HG02623 (cell line): ENCODE data around the gene TMCC2.
A peak's percentile ranks its signal among the peaks of the same experiment; 100 is the strongest.
"Not testable (repeated sequence)": the region's sequence is repeated elsewhere in the genome, so short reads cannot be mapped to it uniquely, and the experiment has no call there.

ENCODE experiments used
- ATAC-seq: cut with Tn5 transposase; IDR thresholded peaks from one replicate; pipeline ENCODE4 v1.9.1; 2021; ENCODE audit warnings: moderate library complexity; ENCODE audit not compliant: unreplicated experiment

TMCC2 gene

DNA sequence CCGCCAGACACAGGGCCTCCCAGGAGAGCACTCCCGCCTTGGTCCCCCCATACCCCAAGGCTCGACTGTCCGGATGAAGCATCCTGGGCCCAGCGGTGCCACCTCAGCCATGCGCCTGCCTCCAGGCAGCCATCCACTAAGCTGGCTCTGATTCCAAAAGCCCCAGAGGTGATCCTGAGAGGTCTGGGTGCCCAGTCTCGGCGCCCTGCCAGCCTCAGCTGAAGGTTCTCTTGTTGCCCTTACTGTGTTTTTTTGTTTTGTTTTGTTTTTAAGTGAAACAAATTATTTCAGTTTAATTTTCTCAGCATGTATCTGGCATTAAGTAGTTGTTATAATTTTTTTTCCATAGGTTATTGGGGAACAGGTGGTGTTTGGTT lies 48.9 kb downstream of the TMCC2 start:
- ATAC-seq: no peak

- ATAC-seq: no peak
These were observed 52.2 kb downstream of the TMCC2 start for GRCh38 chr1:205279986-205280385.

GRCh38 chr1:205280666-205281395 lies 53.1 kb downstream of the TMCC2 start:
- ATAC-seq: not testable (repeated sequence)

- ATAC-seq: no peak
These were observed 55.8 kb downstream of the TMCC2 start for GRCh38 chr1:205283270-205284147.

DNA sequence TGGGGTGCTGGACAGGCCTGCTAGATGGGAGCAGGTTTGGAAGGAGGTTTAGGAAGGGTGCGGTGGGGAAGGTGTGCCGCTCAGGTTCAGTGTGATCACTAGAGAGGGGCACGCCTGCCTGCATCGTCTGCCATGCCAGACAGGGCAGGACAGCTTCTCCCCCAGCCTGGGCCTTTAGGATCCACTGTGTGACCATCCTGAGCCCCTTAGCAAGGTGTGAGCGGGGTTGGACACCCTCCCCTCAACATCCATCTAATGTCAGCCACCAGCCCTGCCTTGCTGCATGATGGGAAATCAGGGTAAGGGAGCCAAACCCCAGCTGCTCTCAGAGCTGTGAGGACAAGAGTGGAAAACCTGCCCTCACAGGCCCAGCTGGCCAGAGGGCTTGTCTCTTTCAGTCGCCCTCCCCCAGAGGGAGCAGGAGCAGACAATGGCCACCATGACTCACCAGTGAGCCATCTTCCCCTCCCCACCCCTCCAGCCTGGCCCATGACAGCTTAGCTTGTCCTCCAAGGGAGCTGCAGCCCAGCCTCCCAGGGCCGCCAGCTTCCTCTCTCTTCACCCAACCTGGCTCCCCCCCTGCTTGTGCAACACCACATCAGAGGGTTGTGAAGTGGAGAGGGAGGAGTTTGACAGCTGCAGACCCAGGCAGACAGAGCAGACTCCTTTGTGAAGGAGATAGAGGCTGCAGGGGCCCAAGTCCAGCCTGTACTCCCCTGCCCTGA lies 56.8 kb downstream of the TMCC2 start:
- no peak for ATAC-seq

- ATAC-seq: peak; percentile 20
These were observed 57.8 kb downstream of the TMCC2 start for GRCh38 chr1:205285381-205286101.

DNA sequence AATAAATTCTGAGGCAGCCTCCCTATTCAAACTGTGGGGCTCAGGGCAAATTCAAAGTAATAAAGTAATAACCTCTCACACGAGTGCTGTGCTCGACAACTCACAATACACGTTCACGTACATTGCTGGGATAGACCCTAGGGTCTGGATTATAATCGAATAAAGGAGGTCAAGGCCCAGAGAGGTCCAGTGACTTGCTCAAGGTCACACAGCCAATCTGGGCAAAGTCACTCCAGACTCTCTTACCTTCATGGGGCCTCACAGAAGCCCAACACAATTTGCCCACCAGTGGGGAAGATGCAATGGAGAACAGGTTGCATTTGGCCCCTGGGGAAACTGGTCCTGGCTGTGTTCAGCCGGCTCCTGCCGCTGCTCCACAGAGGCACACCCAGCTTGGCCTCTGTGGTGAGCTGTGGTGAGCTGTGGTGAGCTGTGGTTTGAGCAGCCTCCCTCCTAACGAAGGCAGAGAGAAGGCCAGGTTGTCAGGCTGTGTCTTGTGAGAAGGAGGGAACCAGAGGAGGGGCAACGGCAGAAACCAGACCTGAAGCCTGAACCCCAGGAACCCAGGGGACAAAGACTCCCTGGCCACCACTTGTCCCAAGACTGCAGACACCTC lies 58.7 kb downstream of the TMCC2 start:
- ATAC-seq: peak; percentile 24

- ATAC-seq: no peak
These were observed 59.3 kb downstream of the TMCC2 start for GRCh38 chr1:205287076-205287475.

- ATAC-seq: peak; percentile 79
These were observed 60.2 kb downstream of the TMCC2 start for GRCh38 chr1:205287767-205288559.

GRCh38 chr1:205291596-205291995 lies 63.9 kb downstream of the TMCC2 start:
- ATAC-seq: no peak

DNA sequence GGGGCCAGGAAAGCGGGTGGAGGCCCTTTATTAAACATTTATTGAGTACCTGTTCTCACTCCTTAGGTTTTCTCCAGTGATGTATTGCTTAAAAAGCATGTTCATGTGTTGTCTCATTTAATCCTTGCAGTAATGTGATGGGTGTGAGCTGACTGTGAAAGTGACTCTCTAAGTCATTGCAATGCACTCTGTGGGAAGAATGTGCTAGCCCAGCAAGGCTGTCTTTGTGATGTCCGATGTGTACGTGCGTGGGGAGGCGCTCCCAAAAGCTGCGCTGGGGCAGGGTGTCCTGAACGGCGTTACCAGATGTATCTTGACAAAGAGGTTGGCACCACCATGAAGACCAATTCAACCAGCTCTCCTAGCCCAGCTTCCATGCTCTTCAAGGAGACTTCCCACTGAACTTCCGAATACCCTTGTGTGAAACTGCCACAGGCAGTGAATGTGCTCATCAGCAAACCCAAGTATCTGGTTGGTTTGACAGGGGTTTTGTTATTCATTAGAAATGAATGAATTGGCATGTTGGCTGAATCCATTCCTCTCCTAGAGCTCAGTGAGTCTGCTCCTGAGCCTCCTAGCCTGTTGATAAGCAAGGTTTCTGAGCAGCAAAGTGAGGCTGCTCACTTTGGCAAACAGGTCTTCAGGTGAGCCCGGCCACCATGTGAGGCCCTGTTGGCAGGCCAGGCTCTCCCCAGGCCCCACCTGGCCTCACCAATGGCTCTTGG lies 65.8 kb downstream of the TMCC2 start:
- no peak for ATAC-seq

GRCh38 chr1:205294175-205294917 lies 66.6 kb downstream of the TMCC2 start:
- ATAC-seq: no peak

DNA sequence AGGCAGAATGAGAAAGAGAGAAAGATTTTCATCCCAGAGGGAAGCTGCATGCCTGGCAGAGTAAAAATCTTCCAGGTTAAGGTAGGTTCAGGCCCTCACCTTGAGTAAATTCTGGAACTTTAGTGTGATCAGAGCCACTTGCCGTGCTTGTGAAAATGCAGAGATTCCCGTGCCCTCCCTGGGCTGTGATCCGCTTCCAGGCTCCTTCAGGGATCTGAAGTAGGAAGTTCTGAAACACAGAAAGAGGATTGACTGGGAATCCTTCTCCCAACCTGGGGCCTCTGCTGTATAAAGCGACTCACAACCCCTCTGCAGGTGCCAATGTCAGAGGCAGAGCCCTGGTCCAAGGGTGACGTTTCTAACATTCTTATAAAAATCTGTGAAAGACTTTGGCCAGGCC lies 67.2 kb downstream of the TMCC2 start:
- no peak for ATAC-seq

GRCh38 chr1:205296154-205296553 lies 68.4 kb downstream of the TMCC2 start:
- no peak for ATAC-seq

- not testable (repeated sequence) for ATAC-seq
These were observed 69.9 kb downstream of the TMCC2 start for GRCh38 chr1:205297546-205298177.

DNA sequence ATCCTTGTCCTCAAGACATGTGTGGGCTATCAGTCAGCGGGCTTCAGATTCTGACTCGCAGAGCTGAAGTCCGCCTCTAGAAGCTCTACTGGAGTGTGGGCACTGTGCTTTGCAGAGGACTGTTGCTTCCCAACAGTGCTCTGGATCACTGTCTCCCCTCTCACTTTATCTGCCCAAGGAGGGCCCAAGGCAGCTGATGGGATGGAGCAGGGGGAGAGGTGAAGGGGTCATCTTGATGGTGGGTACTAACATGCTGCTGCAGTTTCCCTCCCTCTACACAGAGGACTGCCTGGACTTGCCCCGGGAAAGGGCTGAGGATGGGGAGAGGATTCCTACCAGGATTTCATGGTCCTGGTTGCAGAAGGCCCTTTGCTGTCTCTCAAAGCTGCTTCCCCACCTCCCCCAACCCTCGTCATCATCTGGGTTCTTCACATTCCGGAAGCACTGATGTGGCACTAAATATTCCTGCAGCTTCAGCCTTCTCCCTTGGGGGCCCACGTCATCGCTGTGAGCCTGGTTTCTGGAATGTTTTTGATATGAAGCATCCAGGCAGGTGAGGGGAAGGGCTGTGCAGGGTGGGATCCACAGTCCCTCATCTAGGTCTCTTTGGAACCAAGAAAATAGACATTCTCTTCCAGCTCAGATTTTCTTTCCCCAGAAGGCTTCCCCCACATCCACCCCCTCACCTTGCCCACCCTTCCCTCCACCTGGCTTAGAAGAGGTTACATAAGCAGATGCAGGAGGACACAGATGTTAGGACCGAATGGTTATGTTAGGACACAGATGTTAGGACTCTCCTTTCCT lies 70.6 kb downstream of the TMCC2 start:
- ATAC-seq: no peak

GRCh38 chr1:205300149-205300548 lies 72.4 kb downstream of the TMCC2 start:
- ATAC-seq: no peak
